GM23338 (cell line): ENCODE measurements around the gene MESP1. TPM values are rescaled to one million over a fixed set of nuclear protein-coding genes. Genes with fewer than 3 reads are reported as not detected.

Experiments
- ATAC-seq: fragments of 200-7000 bp; cut with Tn5 transposase; 3 replicates; pipeline ENCODE4 v1.9.1; 2020
- DNase-seq: peaks from one replicate; pipeline ENCODE4 v3.0.0-alpha.2; 2015; ENCODE audit warnings: low spot score
- H2AFZ ChIP-seq: fragments of 200-600 bp; sonication (generic); 2 replicates; pipeline ENCODE4 v1.8.0; 2016; ENCODE audit warnings: antibody characterized with exemption, mild to moderate bottlenecking, moderate library complexity
- H3F3A ChIP-seq: fragments of 200-600 bp; sonication (generic); replicated peaks from 2 replicates; pipeline ENCODE4 v1.8.0; 2017; ENCODE audit warnings: antibody characterized with exemption, mixed run types, low read depth
- H3K27ac ChIP-seq: fragments of 200-600 bp; sonication (generic); 2 replicates; pipeline ENCODE4 v1.6.1; 2016; ENCODE audit warnings: low read depth
- H3K27me3 ChIP-seq: fragments of 200-600 bp; sonication (generic); 2 replicates; pipeline ENCODE4 v1.8.0; 2016; ENCODE audit warnings: mild to moderate bottlenecking, mixed run types, moderate library complexity; ENCODE audit not compliant: insufficient read depth
- H3K36me3 ChIP-seq: fragments of 200-600 bp; sonication (generic); 2 replicates; pipeline ENCODE4 v1.8.0; 2016; ENCODE audit warnings: mild to moderate bottlenecking; ENCODE audit not compliant: insufficient read depth
- H3K4me1 ChIP-seq: fragments of 200-600 bp; sonication (generic); 2 replicates; pipeline ENCODE4 v1.8.0; 2016; ENCODE audit warnings: mild to moderate bottlenecking, moderate library complexity; ENCODE audit not compliant: insufficient read depth
- H3K4me2 ChIP-seq: fragments of 200-600 bp; sonication (generic); 2 replicates; pipeline ENCODE4 v1.7.1; 2017; ENCODE audit warnings: mixed run types
- H3K4me3 ChIP-seq: fragments of 200-600 bp; sonication (generic); 2 replicates; pipeline ENCODE4 v1.6.1; 2016; ENCODE audit warnings: mixed run types
- H3K79me2 ChIP-seq: fragments of 200-600 bp; sonication (generic); replicated peaks from 2 replicates; pipeline ENCODE4 v1.8.0; 2017; ENCODE audit warnings: mild to moderate bottlenecking; ENCODE audit not compliant: insufficient read depth
- H3K9me2 ChIP-seq: fragments of 200-600 bp; sonication (generic); 2 replicates; pipeline ENCODE4 v1.8.0; 2017; ENCODE audit not compliant: insufficient read depth
- H4K20me1 ChIP-seq: fragments of 200-600 bp; sonication (generic); replicated peaks from 2 replicates; pipeline ENCODE4 v1.8.0; 2017; ENCODE audit warnings: mild to moderate bottlenecking; ENCODE audit not compliant: insufficient read depth
- H3K27ac Mint-ChIP-seq: 2 replicates; pipeline ENCODE4 v1.8.0; 2020; ENCODE audit warnings: inconsistent platforms, mild to moderate bottlenecking, moderate library complexity, mixed read lengths
- H3K27me3 Mint-ChIP-seq: 3 replicates; pipeline ENCODE4 v1.8.0; 2022; ENCODE audit warnings: low read depth, mild to moderate bottlenecking, moderate library complexity, mixed read lengths, inconsistent platforms; ENCODE audit not compliant: insufficient read depth, poor library complexity
- H3K36me3 Mint-ChIP-seq: 3 replicates; pipeline ENCODE4 v1.8.0; 2021; ENCODE audit warnings: low read depth, mild to moderate bottlenecking, inconsistent platforms, moderate library complexity, mixed read lengths
- H3K4me1 Mint-ChIP-seq: 3 replicates; pipeline ENCODE4 v1.8.0; 2020; ENCODE audit warnings: mild to moderate bottlenecking, inconsistent platforms, mixed read lengths
- H3K4me3 Mint-ChIP-seq: 3 replicates; pipeline ENCODE4 v1.8.0; 2021; ENCODE audit warnings: moderate library complexity, mild to moderate bottlenecking, inconsistent platforms, mixed read lengths
- H3K9me3 Mint-ChIP-seq: 3 replicates; pipeline ENCODE4 v1.8.0; 2020; ENCODE audit warnings: moderate library complexity, mild to moderate bottlenecking, inconsistent platforms, mixed read lengths
- CTCF ChIP-seq, 2 experiments: fragments of 200-600 bp in 1 of 2; sonication (generic) in 1 of 2; conservative IDR thresholded peaks; 2 replicates each; pipeline versions ENCODE4 v1.5.1 to v1.6.1; 2016 to 2017; ENCODE audit warnings: antibody characterized with exemption in 2 of 2, low read depth in 2 of 2, mild to moderate bottlenecking in 2 of 2, moderate library complexity in 1 of 2
- ETS1 ChIP-seq: IDR thresholded peaks from 2 replicates; pipeline ENCODE4 v1.6.1; 2016; ENCODE audit warnings: antibody characterized with exemption
- EZH2 ChIP-seq: fragments of 200-600 bp; sonication (generic); IDR thresholded peaks from one replicate; pipeline ENCODE4 v1.8.0; 2017; ENCODE audit warnings: antibody characterized with exemption, mild to moderate bottlenecking, low read depth; ENCODE audit not compliant: unreplicated experiment
- JUNB ChIP-seq: IDR thresholded peaks from one replicate; pipeline ENCODE4 v1.6.1; 2016; ENCODE audit warnings: antibody characterized with exemption; ENCODE audit not compliant: unreplicated experiment
- POLR2AphosphoS5 ChIP-seq: IDR thresholded peaks from 2 replicates; pipeline ENCODE4 v1.6.1; 2016; ENCODE audit warnings: antibody characterized with exemption, low read depth
- REST ChIP-seq: IDR thresholded peaks from one replicate; pipeline ENCODE4 v1.6.1; 2018; ENCODE audit warnings: antibody characterized with exemption; ENCODE audit not compliant: unreplicated experiment
- ZNF114 ChIP-seq: fragments of 250-450 bp; sonication (Bioruptor Pico); IDR thresholded peaks from 2 replicates; pipeline ENCODE4 v1.5.0; 2020; ENCODE audit warnings: mild to moderate bottlenecking, moderate library complexity
- ZNF331 ChIP-seq: fragments of 250-450 bp; sonication (Bioruptor Pico); IDR thresholded peaks from 2 replicates; pipeline ENCODE4 v1.5.0; 2020; ENCODE audit warnings: low read depth, mild to moderate bottlenecking, moderate library complexity
- polyA plus RNA-seq: library from polyadenylated mRNA; unstranded; fragments of >200 nt; fragmentation: Nextera tagmentation; extraction: Ambion mirVana; gene quantifications from 2 replicates; pipeline ENCODE4 v1.2.1, GENCODE V29; 2016
- total RNA-seq: library from RNA; depleted of rRNA; stranded (reverse); fragments of >200 nt; shearing (Covaris generic); gene quantifications from 2 replicates; pipeline ENCODE4 v1.2.3, GENCODE V29; 2014

Gene MESP1
- total and polyA plus RNA-seq, 2 experiments from 2014 or later = 0.21 to 0.91 TPM

GRCh38 chr15:89780601-89781000 lies 29.6 kb upstream of the MESP1 start (continued):
- TF ChIP-seq REST (no peak), POLR2AphosphoS5 (no peak), ZNF331 (no peak), ZNF114 (CRISPR knock-in tag) (no peak)

GRCh38 chr15:89778861-89779260 lies 27.8 kb upstream of the MESP1 start:
- Histone ChIP-seq H3K4me1 (peaks cover 18% of the 10 kb centered on the region), H3K4me3 (no peak overlapping the region), H3K27ac (no peak overlapping the region), H3K79me2 (no peaks in the 10 kb centered on the region), H2AFZ (no peak overlapping the region), H3K27me3 (peaks cover 40% of the 10 kb centered on the region), H3F3A (no peaks in the 10 kb centered on the region), H4K20me1 (no peaks in the 10 kb centered on the region), H3K4me2 (no peak overlapping the region), H3K9me2 (peaks cover 3% of the 10 kb centered on the region; the same call in 1 of the 2 replicates), H3K36me3 (no peaks in the 10 kb centered on the region)
- DNase-seq (no peak), ATAC-seq (no peak)
- H3K27me3 Mint-ChIP-seq = peaks cover 28% of the 10 kb centered on the region
- TF ChIP-seq CTCF (conservative IDR thresholded peaks at IDR 0.05; ENCODE audit: low read depth in 2 of 2) (no peak), EZH2 (no peak), REST (no peak), ZNF114 (CRISPR knock-in tag) (no peak), ETS1 (no peak), JUNB (no peak)
- no peak overlapping the region for H3K4me3 Mint-ChIP-seq
- H3K36me3 Mint-ChIP-seq = no peaks in the 10 kb centered on the region
- peaks cover 16% of the 10 kb centered on the region for H3K4me1 Mint-ChIP-seq
- no peaks in the 10 kb centered on the region for H3K9me3 Mint-ChIP-seq
- H3K27ac Mint-ChIP-seq = no peak overlapping the region
